H1 (cell line): Measurements from ENCODE around the gene RALGAPA2. TPM values are rescaled to one million over a fixed set of nuclear protein-coding genes. Genes with fewer than 3 reads are reported as not detected.

Experiments used
- CTCF ChIA-PET: fragments of 300-600 bp; sonication (Branson Sonifier 250); formaldehyde crosslinking; loops from one replicate; lab custom pipeline; 2021; ENCODE audit not compliant: partially characterized antibody; lab: Charles Lee
- POLR2A ChIA-PET: fragments of 300-600 bp; sonication (Branson Sonifier 250); formaldehyde crosslinking; loops from one replicate; lab custom pipeline; 2021; ENCODE audit warnings: inconsistent platforms; ENCODE audit not compliant: partially characterized antibody; lab: Charles Lee
- DNase-seq, 2 experiments: peaks; one replicate each; pipeline versions ENCODE4 v3.0.0 to v3.0.0-alpha.2; 2010 to 2022; ENCODE audit warnings: low spot score in 2 of 2, low read depth in 1 of 2, mixed read lengths in 1 of 2
- FAIRE-seq: peaks from 2 replicates; lab custom pipeline; 2011; peaks lifted over from hg19 to GRCh38; lab: Jason Lieb, UNC
- H2AFZ ChIP-seq: 2 replicates; pipeline ENCODE4 v1.8.1; 2012; ENCODE audit warnings: low read length, inconsistent platforms
- H2AK5ac ChIP-seq: 2 replicates; pipeline ENCODE4 v1.6.1; 2013; ENCODE audit warnings: low read depth, low read length
- H2BK120ac ChIP-seq: replicated peaks from 2 replicates; pipeline ENCODE3; 2013; ENCODE audit warnings: low read depth, low read length, inconsistent platforms
- H2BK12ac ChIP-seq: 2 replicates; pipeline ENCODE4 v1.6.1; 2013; ENCODE audit warnings: low read depth, low read length
- H2BK15ac ChIP-seq: 2 replicates; pipeline ENCODE4 v1.6.1; 2013; ENCODE audit warnings: low read length
- H2BK20ac ChIP-seq: 2 replicates; pipeline ENCODE4 v1.6.1; 2013; ENCODE audit warnings: low read length
- H2BK5ac ChIP-seq: 2 replicates; pipeline ENCODE4 v1.6.1; 2013; ENCODE audit warnings: low read depth, low read length
- H3K14ac ChIP-seq: 2 replicates; pipeline ENCODE4 v1.6.1; 2013; ENCODE audit warnings: inconsistent platforms; ENCODE audit not compliant: insufficient read length
- H3K18ac ChIP-seq: 2 replicates; pipeline ENCODE4 v1.6.1; 2013; ENCODE audit warnings: low read length; ENCODE audit errors: extremely low read depth
- H3K23ac ChIP-seq: 2 replicates; pipeline ENCODE4 v1.6.1; 2013; ENCODE audit warnings: inconsistent platforms; ENCODE audit not compliant: insufficient read length
- H3K23me2 ChIP-seq: 2 replicates; pipeline ENCODE4 v1.6.1; 2013; ENCODE audit warnings: low read depth, low read length
- H3K27ac ChIP-seq: 2 replicates; pipeline ENCODE4 v1.6.1; 2011; ENCODE audit warnings: low read depth, low read length, inconsistent platforms
- H3K27me3 ChIP-seq, 4 experiments: replicated peaks in 1 of 4; 1 replicate in 1 of 4; 2 replicates in 3 of 4; pipeline versions ENCODE4 v1.6.1 to v1.8.1; 2011 to 2013; ENCODE audit warnings: low read length in 3 of 4, mild to moderate bottlenecking in 3 of 4, inconsistent platforms in 2 of 4, mixed read lengths in 2 of 4, moderate library complexity in 1 of 4; ENCODE audit not compliant: control insufficient read depth in 3 of 4, insufficient read depth in 3 of 4; ENCODE audit errors: extremely low read depth in 1 of 4
- H3K36me3 ChIP-seq, 4 experiments: 2 replicates each; pipeline versions ENCODE4 v1.6.1 to v1.8.1; 2011 to 2013; ENCODE audit warnings: mild to moderate bottlenecking in 4 of 4, low read length in 3 of 4, moderate library complexity in 2 of 4, control low read depth in 1 of 4, inconsistent platforms in 1 of 4; ENCODE audit not compliant: insufficient read depth in 4 of 4, control insufficient read depth in 2 of 4
- H3K4ac ChIP-seq: replicated peaks from 2 replicates; pipeline ENCODE3; 2013; ENCODE audit warnings: low read length, low read depth, mixed read lengths, inconsistent platforms; ENCODE audit not compliant: insufficient read length
- H3K4me1 ChIP-seq, 4 experiments: replicated peaks in 1 of 4; 1 replicate in 1 of 4; 2 replicates in 3 of 4; pipeline versions ENCODE4 v1.6.1 to v1.8.1; 2011 to 2013; ENCODE audit warnings: low read length in 3 of 4, inconsistent platforms in 2 of 4, mixed read lengths in 1 of 4; ENCODE audit not compliant: insufficient read depth in 4 of 4, control insufficient read depth in 3 of 4
- H3K4me2 ChIP-seq, 2 experiments: 2 replicates each; pipeline versions ENCODE4 v1.6.1 to v1.8.1; 2011 to 2013; ENCODE audit warnings: low read depth in 2 of 2, low read length in 2 of 2, control low read depth in 1 of 2, inconsistent platforms in 1 of 2, mild to moderate bottlenecking in 1 of 2; ENCODE audit not compliant: insufficient read depth in 1 of 2
- H3K4me3 ChIP-seq, 4 experiments: fragments of 200-600, 300-600 bp in 1 of 4; sonication (generic), shearing (Covaris generic), sonication (Bioruptor Twin) in 1 of 4; 2 replicates each; pipeline versions ENCODE4 v1.5.1 to v1.8.1; 2011 to 2016; ENCODE audit warnings: low read length in 4 of 4, low read depth in 3 of 4, control low read depth in 2 of 4, inconsistent platforms in 2 of 4, mild to moderate bottlenecking in 2 of 4, mixed read lengths in 1 of 4, moderate library complexity in 1 of 4; ENCODE audit not compliant: insufficient read depth in 2 of 4; ENCODE audit errors: extremely low read depth in 1 of 4
- H3K56ac ChIP-seq: replicated peaks from 2 replicates; pipeline ENCODE3; 2013; ENCODE audit warnings: low read depth, mild to moderate bottlenecking, mixed read lengths, low read length, inconsistent platforms; ENCODE audit not compliant: insufficient read length
- H3K79me1 ChIP-seq: 2 replicates; pipeline ENCODE4 v1.6.1; 2013; ENCODE audit warnings: low read depth, low read length, control low read depth
- H3K79me2 ChIP-seq, 2 experiments: 2 replicates each; pipeline versions ENCODE4 v1.6.1 to v1.8.1; 2012 to 2013; ENCODE audit warnings: low read length in 2 of 2, mild to moderate bottlenecking in 2 of 2, inconsistent platforms in 1 of 2; ENCODE audit not compliant: insufficient read depth in 2 of 2, control insufficient read depth in 1 of 2
- H3K9ac ChIP-seq, 4 experiments: replicated peaks in 1 of 4; 1 replicate in 1 of 4; 2 replicates in 3 of 4; pipeline versions ENCODE4 v1.6.1 to v1.8.1; 2011 to 2013; ENCODE audit warnings: low read depth in 3 of 4, low read length in 3 of 4, control low read depth in 2 of 4, mild to moderate bottlenecking in 2 of 4, moderate library complexity in 2 of 4, inconsistent platforms in 1 of 4; ENCODE audit errors: extremely low read depth in 1 of 4
- H3K9me3 ChIP-seq, 2 experiments: 2 replicates each; pipeline versions ENCODE4 v1.6.1 to v1.8.1; 2012 to 2013; ENCODE audit warnings: mild to moderate bottlenecking in 2 of 2, moderate library complexity in 2 of 2, control low read depth in 1 of 2, inconsistent platforms in 1 of 2, low read depth in 1 of 2, low read length in 1 of 2, mixed read lengths in 1 of 2; ENCODE audit not compliant: insufficient read depth in 2 of 2
- H4K20me1 ChIP-seq, 2 experiments: replicated peaks in 1 of 2; 2 replicates each; pipeline versions ENCODE3 to v1.8.1; 2011 to 2013; ENCODE audit warnings: inconsistent platforms in 2 of 2, low read length in 2 of 2, mild to moderate bottlenecking in 1 of 2; ENCODE audit not compliant: insufficient read depth in 2 of 2, control insufficient read depth in 1 of 2
- H4K5ac ChIP-seq: 2 replicates; pipeline ENCODE4 v1.6.1; 2013; ENCODE audit warnings: low read length, low read depth, mixed read lengths, inconsistent platforms; ENCODE audit not compliant: insufficient read length
- H4K8ac ChIP-seq: 2 replicates; pipeline ENCODE4 v1.8.0; 2013; ENCODE audit warnings: mild to moderate bottlenecking, moderate library complexity, low read length, inconsistent platforms; ENCODE audit not compliant: insufficient read depth; ENCODE audit errors: extremely low read depth
- H4K91ac ChIP-seq: replicated peaks from 2 replicates; pipeline ENCODE3; 2013; ENCODE audit warnings: low read length, mixed read lengths, inconsistent platforms; ENCODE audit not compliant: insufficient read length
- CREB1 ChIP-seq: IDR thresholded peaks from 2 replicates; pipeline ENCODE4 v1.6.1; 2012; ENCODE audit warnings: inconsistent platforms
- RBBP5 ChIP-seq: IDR thresholded peaks from 2 replicates; pipeline ENCODE4 v1.7.1; 2012; ENCODE audit warnings: low read depth, mild to moderate bottlenecking, inconsistent platforms, low read length, moderate library complexity, borderline replicate concordance
- TCF12 ChIP-seq: IDR thresholded peaks from 2 replicates; pipeline ENCODE4 v1.6.1; 2011; ENCODE audit warnings: low read depth, mild to moderate bottlenecking, low read length
- WGBS, 2 experiments: shearing (Covaris generic) in 1 of 2; methylation state at CpG; one replicate each; pipeline versions ENCODE4 v1.1.6 to v1.1.7; 2013 to 2015; ENCODE audit warnings: low lambda C conversion rate in 2 of 2, mixed read lengths in 2 of 2, inconsistent platforms in 1 of 2, low coverage in 1 of 2, missing lambda C conversion rate in 1 of 2; ENCODE audit not compliant: insufficient replicate concordance in 2 of 2, insufficient coverage in 1 of 2, insufficient read length in 1 of 2; ENCODE audit errors: extremely low coverage in 1 of 2, missing lambda C conversion rate in 1 of 2; 5-methylcytosine and 5-hydroxymethylcytosine counted together
- polyA plus RNA-seq, 7 experiments: library from polyadenylated mRNA; depleted of rRNA in 3 of 7; stranded (reverse) in 5 of 7; unstranded in 2 of 7; fragments of >200 nt in 5 of 7; fragments of 200-250 nt in 2 of 7; gene quantifications; 1 replicate in 5 of 7; 2 replicates in 1 of 7; 4 replicates in 1 of 7; pipeline versions ENCODE4 v1.2.1 to v1.2.3, GENCODE V29; 2011 to 2013; ENCODE audit warnings: missing spikeins in 2 of 7, mixed read lengths in 2 of 7
- total RNA-seq: library from RNA; stranded (reverse); fragmentation: NEBNext Ultra II Directional; extraction: Animal tissue kit (Norgen Biotek cat#: 25700); gene quantifications from 2 replicates; pipeline ENCODE4 v1.2.1, GENCODE V29; 2021

The RALGAPA2 gene
- total and polyA plus RNA-seq, 2 of the 8 experiments (the other 6 are each of a cell fraction or from before 2014, with no cell fraction given) = 5.1 to 25.5 TPM

DNA sequence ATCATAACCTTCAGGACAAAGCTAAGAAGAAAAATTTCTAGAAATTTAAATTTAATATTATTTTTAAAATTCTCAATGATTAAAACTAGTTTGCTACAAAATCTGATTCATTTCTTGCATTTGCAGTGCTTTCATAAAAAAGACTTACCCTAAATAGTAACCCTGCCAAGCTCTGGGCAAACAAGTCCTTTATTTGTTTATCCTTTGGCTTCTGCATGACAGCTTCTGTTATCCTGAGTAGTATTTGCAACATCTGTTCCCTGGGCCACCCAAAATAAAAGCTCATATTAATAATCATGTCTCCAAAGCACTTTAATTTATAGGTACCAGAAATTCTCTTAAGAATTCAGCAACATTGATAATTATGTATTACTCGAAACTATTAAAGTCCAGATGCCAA is 101.3 kb downstream of the RALGAPA2 start:
- ChIA-PET CTCF (interaction anchor here (1.0 to 2.5 kb wide), 4 partner anchors 10 to 28 kb away, joined by 3 to 11 read pairs (median 4); no protein-coding TSS in a partner anchor), POLR2A (no interaction called here)
- H2AFZ ChIP-seq = no peak overlapping the region
- no peaks in the 10 kb centered on the region; a peak in 1 of 7 replicates for H3K27me3 ChIP-seq
- no peaks in the 10 kb centered on the region for H4K20me1 ChIP-seq
- H3K4me2 ChIP-seq = no peak overlapping the region
- no peak overlapping the region for H2BK20ac ChIP-seq
- H3K23me2 ChIP-seq = no peaks in the 10 kb centered on the region
- no peak overlapping the region for H3K27ac ChIP-seq
- H3K14ac ChIP-seq = no peak overlapping the region
- H3K18ac ChIP-seq = no peak overlapping the region
- H2AK5ac ChIP-seq = no peak overlapping the region
- no peak overlapping the region for H2BK120ac ChIP-seq
- no peak overlapping the region for H3K23ac ChIP-seq
- no peak overlapping the region for H4K8ac ChIP-seq
- H3K36me3 ChIP-seq = peaks cover 0 to 6% (median 0%) of the 10 kb centered on the region in 4 experiments; a peak in 2 of 8 replicates
- FAIRE-seq = no peak
- H2BK5ac ChIP-seq = no peak overlapping the region
- H4K91ac ChIP-seq = no peak overlapping the region
- H3K4me3 ChIP-seq = no peak overlapping the region
- H3K79me1 ChIP-seq = no peaks in the 10 kb centered on the region; the same call in 1 of the 2 replicates
- no peaks in the 10 kb centered on the region for H3K79me2 ChIP-seq
- TF ChIP-seq TCF12 = no peak
- TF ChIP-seq CREB1 = no peak
- no peak for TF ChIP-seq RBBP5
- no peaks in the 10 kb centered on the region for H3K9me3 ChIP-seq
- no peak overlapping the region for H3K4ac ChIP-seq
- 86% methylated on average over 1 of the region's 1 CpG; no CpG with 5 or more reads in 1 of the 2 experiments for WGBS, 2 experiments
- no peak overlapping the region for H2BK15ac ChIP-seq
- H3K9ac ChIP-seq = no peak overlapping the region
- no peak overlapping the region for H2BK12ac ChIP-seq
- H4K5ac ChIP-seq = no peak overlapping the region
- no peak overlapping the region for H3K56ac ChIP-seq
- no peak for DNase-seq
- no peaks in the 10 kb centered on the region for H3K4me1 ChIP-seq
